ENCODE measurements around the gene RNF40.

The RNF40 gene

DNA sequence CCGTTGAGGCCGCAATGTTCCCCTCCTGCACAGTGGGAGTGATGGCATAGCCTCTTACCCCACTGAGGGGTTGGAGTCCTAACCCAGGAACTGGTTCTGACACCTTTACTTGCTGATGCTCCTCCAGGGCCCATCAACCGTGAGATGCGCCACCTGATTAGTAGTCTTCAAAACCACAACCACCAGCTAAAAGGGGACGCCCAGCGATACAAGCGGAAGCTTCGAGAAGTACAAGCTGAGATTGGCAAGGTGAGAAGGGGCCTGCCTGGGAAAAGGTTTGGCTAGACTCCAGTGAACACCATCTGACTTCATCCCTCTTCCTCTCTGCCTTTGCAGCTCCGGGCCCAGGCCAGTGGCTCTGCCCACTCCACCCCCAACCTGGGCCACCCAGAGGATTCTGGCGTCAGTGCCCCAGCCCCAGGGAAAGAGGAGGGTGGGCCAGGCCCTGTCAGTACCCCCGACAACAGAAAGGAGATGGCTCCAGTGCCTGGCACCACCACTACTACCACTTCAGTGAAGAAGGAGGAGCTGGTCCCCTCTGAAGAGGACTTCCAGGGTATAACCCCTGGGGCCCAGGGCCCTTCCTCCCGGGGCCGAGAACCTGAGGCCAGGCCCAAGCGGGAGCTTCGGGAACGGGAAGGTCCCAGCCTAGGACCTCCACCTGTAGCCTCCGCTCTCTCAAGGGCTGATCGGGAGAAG lies 5.8 kb downstream of the RNF40 start:
- ChIA-PET CTCF (interaction anchor here (1.0 kb wide), 1 partner anchor 21 kb away, joined by 3 read pairs; no protein-coding TSS in a partner anchor), POLR2A (interaction anchor here (0.7 kb wide), 2 partner anchors 10 to 21 kb away, joined by 3 read pairs; no protein-coding TSS in a partner anchor)
- TF ChIP-seq, protein P1, sequence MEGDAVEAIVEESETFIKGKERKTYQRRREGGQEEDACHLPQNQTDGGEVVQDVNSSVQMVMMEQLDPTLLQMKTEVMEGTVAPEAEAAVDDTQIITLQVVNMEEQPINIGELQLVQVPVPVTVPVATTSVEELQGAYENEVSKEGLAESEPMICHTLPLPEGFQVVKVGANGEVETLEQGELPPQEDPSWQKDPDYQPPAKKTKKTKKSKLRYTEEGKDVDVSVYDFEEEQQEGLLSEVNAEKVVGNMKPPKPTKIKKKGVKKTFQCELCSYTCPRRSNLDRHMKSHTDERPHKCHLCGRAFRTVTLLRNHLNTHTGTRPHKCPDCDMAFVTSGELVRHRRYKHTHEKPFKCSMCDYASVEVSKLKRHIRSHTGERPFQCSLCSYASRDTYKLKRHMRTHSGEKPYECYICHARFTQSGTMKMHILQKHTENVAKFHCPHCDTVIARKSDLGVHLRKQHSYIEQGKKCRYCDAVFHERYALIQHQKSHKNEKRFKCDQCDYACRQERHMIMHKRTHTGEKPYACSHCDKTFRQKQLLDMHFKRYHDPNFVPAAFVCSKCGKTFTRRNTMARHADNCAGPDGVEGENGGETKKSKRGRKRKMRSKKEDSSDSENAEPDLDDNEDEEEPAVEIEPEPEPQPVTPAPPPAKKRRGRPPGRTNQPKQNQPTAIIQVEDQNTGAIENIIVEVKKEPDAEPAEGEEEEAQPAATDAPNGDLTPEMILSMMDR (IDR thresholded peaks at IDR 0.05; ENCODE audit: insufficient read depth, low read length, missing control alignments) = no peak
- H3K4me3 ChIP-seq (ENCODE audit: low read depth, low read length) = no peak overlapping the region
- no peak for DNase-seq (ENCODE audit: low read depth, low spot score)

GRCh38 chr16:30768583-30769181 lies 6.6 kb downstream of the RNF40 start:
- DNase-seq (ENCODE audit: low read depth, low spot score) = no peak
- TF ChIP-seq, protein P1 (IDR thresholded peaks at IDR 0.05; ENCODE audit: insufficient read depth, low read length, missing control alignments) = no peak
- ChIA-PET POLR2A (interaction anchor here (0.7 kb wide), 1 partner anchor 21 kb away, joined by 3 read pairs; no protein-coding TSS in a partner anchor), CTCF (no interaction called here)
- H3K4me3 ChIP-seq (ENCODE audit: low read depth, low read length) = no peak overlapping the region

- POLR2A ChIA-PET = no interaction called here
- no peak overlapping the region for H3K4me3 ChIP-seq (ENCODE audit: low read depth, low read length)
- CTCF ChIA-PET = interaction anchor here (0.7 to 1.0 kb wide), 2 partner anchors 10 to 25 kb away, joined by 3 read pairs; no protein-coding TSS in a partner anchor
- TF ChIP-seq, protein P1 (IDR thresholded peaks at IDR 0.05; ENCODE audit: insufficient read depth, low read length, missing control alignments) = no peak
- DNase-seq (ENCODE audit: low read depth, low spot score) = no peak
These were observed 7.4 kb downstream of the RNF40 start for GRCh38 chr16:30769379-30770089.

- CTCF ChIA-PET = no interaction called here
- DNase-seq (ENCODE audit: low read depth, low spot score) = no peak
- no peak overlapping the region for H3K4me3 ChIP-seq (ENCODE audit: low read depth, low read length)
- TF ChIP-seq, protein P1 (IDR thresholded peaks at IDR 0.05; ENCODE audit: insufficient read depth, low read length, missing control alignments) = no peak
- POLR2A ChIA-PET = no interaction called here
These were observed 9.6 kb downstream of the RNF40 start for GRCh38 chr16:30771726-30772125.

DNA sequence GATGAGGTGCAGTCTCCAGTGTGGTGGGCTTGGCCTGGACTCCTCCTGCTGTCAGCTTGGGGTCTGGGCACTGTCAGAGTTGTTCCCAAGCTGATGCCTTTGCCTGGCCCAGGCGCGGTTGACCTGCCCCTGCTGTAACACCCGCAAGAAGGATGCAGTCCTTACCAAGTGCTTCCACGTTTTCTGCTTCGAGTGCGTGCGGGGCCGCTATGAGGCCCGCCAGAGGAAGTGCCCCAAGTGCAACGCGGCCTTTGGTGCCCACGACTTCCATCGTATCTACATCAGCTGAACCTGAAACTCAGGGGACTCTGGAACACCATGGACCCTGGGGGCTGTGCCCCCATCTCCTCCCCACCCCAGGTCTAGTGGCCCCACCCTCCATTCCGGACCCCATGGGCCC lies 11.7 kb downstream of the RNF40 start:
- POLR2A ChIA-PET = interaction anchor here (1.9 kb wide), 1 partner anchor 14 kb away, joined by 8 read pairs; no protein-coding TSS in a partner anchor
- TF ChIP-seq, protein P1 (IDR thresholded peaks at IDR 0.05; ENCODE audit: insufficient read depth, low read length, missing control alignments) = no peak
- DNase-seq (ENCODE audit: low read depth, low spot score) = no peak
- H3K4me3 ChIP-seq (ENCODE audit: low read depth, low read length) = no peak overlapping the region
- CTCF ChIA-PET = interaction anchor here (1.2 to 2.2 kb wide), 3 partner anchors 9 to 128 kb away, joined by 3 to 11 read pairs (median 6); no protein-coding TSS in a partner anchor
